ENCODE measurements around the gene KRTAP16-1.

KRTAP16-1 gene

GRCh38 chr17:41322094-41322902, 13.2 kb upstream of the KRTAP16-1 start:
- Histone ChIP-seq H3K9me2 (replicated peaks; ENCODE audit: insufficient read depth, low read length) (no peaks in the 10 kb centered on the region), H2AFZ (ENCODE audit: low read length) (no peak overlapping the region), H3K27ac (ENCODE audit: low read length) (no peak overlapping the region), H4K20me1 (ENCODE audit: insufficient read depth, low read length) (no peaks in the 10 kb centered on the region), H3K9me3 (replicated peaks; ENCODE audit: insufficient read depth, low read length) (no peaks in the 10 kb centered on the region), H3K4me3 (ENCODE audit: low read length) (no peak overlapping the region), H3K4me1 (ENCODE audit: low read length) (no peaks in the 10 kb centered on the region), H3K27me3 (replicated peaks; ENCODE audit: insufficient read depth, low read length) (no peaks in the 10 kb centered on the region), H3K79me2 (ENCODE audit: low read length) (no peaks in the 10 kb centered on the region), H3F3A (ENCODE audit: insufficient read depth, low read length) (no peaks in the 10 kb centered on the region), H3K36me3 (replicated peaks; ENCODE audit: insufficient read depth, low read length) (no peaks in the 10 kb centered on the region), H3K9ac (ENCODE audit: low read length) (no peak overlapping the region), H3K4me2 (ENCODE audit: low read depth, low read length) (no peak overlapping the region)
- TF ChIP-seq EZH2 (optimal IDR thresholded peaks at IDR 0.05; ENCODE audit: low read depth, low read length) (no peak), EZH2phosphoT487 (IDR thresholded peaks at IDR 0.05; ENCODE audit: low read length) (no peak)
- TF ChIP-seq, protein P1, sequence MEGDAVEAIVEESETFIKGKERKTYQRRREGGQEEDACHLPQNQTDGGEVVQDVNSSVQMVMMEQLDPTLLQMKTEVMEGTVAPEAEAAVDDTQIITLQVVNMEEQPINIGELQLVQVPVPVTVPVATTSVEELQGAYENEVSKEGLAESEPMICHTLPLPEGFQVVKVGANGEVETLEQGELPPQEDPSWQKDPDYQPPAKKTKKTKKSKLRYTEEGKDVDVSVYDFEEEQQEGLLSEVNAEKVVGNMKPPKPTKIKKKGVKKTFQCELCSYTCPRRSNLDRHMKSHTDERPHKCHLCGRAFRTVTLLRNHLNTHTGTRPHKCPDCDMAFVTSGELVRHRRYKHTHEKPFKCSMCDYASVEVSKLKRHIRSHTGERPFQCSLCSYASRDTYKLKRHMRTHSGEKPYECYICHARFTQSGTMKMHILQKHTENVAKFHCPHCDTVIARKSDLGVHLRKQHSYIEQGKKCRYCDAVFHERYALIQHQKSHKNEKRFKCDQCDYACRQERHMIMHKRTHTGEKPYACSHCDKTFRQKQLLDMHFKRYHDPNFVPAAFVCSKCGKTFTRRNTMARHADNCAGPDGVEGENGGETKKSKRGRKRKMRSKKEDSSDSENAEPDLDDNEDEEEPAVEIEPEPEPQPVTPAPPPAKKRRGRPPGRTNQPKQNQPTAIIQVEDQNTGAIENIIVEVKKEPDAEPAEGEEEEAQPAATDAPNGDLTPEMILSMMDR (IDR thresholded peaks at IDR 0.05; ENCODE audit: low read length) = peak; percentile 71
- DNase-seq = peak; percentile 58

DNA sequence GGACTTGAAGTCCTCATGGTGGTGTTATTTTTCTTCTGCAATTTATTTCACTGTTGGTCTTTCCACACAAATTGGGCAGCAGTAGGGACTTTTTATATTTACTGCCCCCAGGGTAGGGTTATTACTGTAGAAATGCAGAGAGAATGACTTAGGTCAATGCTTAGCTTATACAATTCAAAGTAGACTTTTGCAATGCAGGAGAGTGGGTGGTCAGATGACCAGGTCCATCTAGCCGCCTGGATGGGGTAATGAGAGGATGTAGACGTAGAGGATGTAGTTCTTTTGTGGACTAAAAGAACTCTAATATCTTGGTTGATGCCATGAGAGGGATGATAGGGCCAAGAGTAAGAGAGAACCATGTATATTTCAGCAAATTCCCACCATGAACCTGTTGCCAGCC, 9.1 kb upstream of the KRTAP16-1 start:
- no peaks in the 10 kb centered on the region for H3K27me3 ChIP-seq (replicated peaks; ENCODE audit: insufficient read depth, low read length)
- H3F3A ChIP-seq (ENCODE audit: insufficient read depth, low read length) = no peaks in the 10 kb centered on the region
- H3K9me2 ChIP-seq (replicated peaks; ENCODE audit: insufficient read depth, low read length) = no peaks in the 10 kb centered on the region
- H3K4me2 ChIP-seq (ENCODE audit: low read depth, low read length) = no peak overlapping the region
- no peak for TF ChIP-seq EZH2phosphoT487 (IDR thresholded peaks at IDR 0.05; ENCODE audit: low read length)
- TF ChIP-seq, protein P1 (IDR thresholded peaks at IDR 0.05; ENCODE audit: low read length) = no peak
- no peak for TF ChIP-seq EZH2 (optimal IDR thresholded peaks at IDR 0.05; ENCODE audit: low read depth, low read length)
- H2AFZ ChIP-seq (ENCODE audit: low read length) = no peak overlapping the region
- H3K27ac ChIP-seq (ENCODE audit: low read length) = no peak overlapping the region
- H3K36me3 ChIP-seq (replicated peaks; ENCODE audit: insufficient read depth, low read length) = no peaks in the 10 kb centered on the region
- H3K9ac ChIP-seq (ENCODE audit: low read length) = no peak overlapping the region
- H4K20me1 ChIP-seq (ENCODE audit: insufficient read depth, low read length) = no peaks in the 10 kb centered on the region
- H3K9me3 ChIP-seq (replicated peaks; ENCODE audit: insufficient read depth, low read length) = no peaks in the 10 kb centered on the region
- no peak overlapping the region for H3K4me3 ChIP-seq (ENCODE audit: low read length)
- H3K79me2 ChIP-seq (ENCODE audit: low read length) = no peaks in the 10 kb centered on the region
- H3K4me1 ChIP-seq (ENCODE audit: low read length) = no peaks in the 10 kb centered on the region
- DNase-seq = no peak

GRCh38 chr17:41315814-41316445, 6.8 kb upstream of the KRTAP16-1 start:
- Histone ChIP-seq H3K27ac (ENCODE audit: low read length) (no peak overlapping the region), H4K20me1 (ENCODE audit: insufficient read depth, low read length) (no peaks in the 10 kb centered on the region), H3K79me2 (ENCODE audit: low read length) (no peaks in the 10 kb centered on the region), H3K9me2 (replicated peaks; ENCODE audit: insufficient read depth, low read length) (no peaks in the 10 kb centered on the region), H2AFZ (ENCODE audit: low read length) (no peak overlapping the region), H3F3A (ENCODE audit: insufficient read depth, low read length) (no peaks in the 10 kb centered on the region), H3K4me2 (ENCODE audit: low read depth, low read length) (no peak overlapping the region), H3K27me3 (replicated peaks; ENCODE audit: insufficient read depth, low read length) (no peaks in the 10 kb centered on the region), H3K36me3 (replicated peaks; ENCODE audit: insufficient read depth, low read length) (no peaks in the 10 kb centered on the region), H3K4me3 (ENCODE audit: low read length) (no peak overlapping the region), H3K4me1 (ENCODE audit: low read length) (no peaks in the 10 kb centered on the region), H3K9me3 (replicated peaks; ENCODE audit: insufficient read depth, low read length) (no peaks in the 10 kb centered on the region), H3K9ac (ENCODE audit: low read length) (no peak overlapping the region)
- no peak for DNase-seq
- TF ChIP-seq EZH2phosphoT487 (IDR thresholded peaks at IDR 0.05; ENCODE audit: low read length) = no peak
- TF ChIP-seq, protein P1 (IDR thresholded peaks at IDR 0.05; ENCODE audit: low read length) = no peak
- no peak for TF ChIP-seq EZH2 (optimal IDR thresholded peaks at IDR 0.05; ENCODE audit: low read depth, low read length)
